HG03097 (cell line): Measurements from ENCODE around the gene DPF3.

Experiments used
- ATAC-seq: cut with Tn5 transposase; IDR thresholded peaks from one replicate; pipeline ENCODE4 v1.9.1; 2021; ENCODE audit not compliant: unreplicated experiment, low FRiP score

Gene DPF3

GRCh38 chr14:72726444-72726843 lies 167.5 kb downstream of the DPF3 start:
- ATAC-seq = no peak

- ATAC-seq = no peak
Measured at GRCh38 chr14:72723858-72724530, 169.9 kb downstream of the DPF3 start.

GRCh38 chr14:72722201-72722785 lies 171.6 kb downstream of the DPF3 start:
- no peak for ATAC-seq

GRCh38 chr14:72721083-72721482 lies 172.8 kb downstream of the DPF3 start:
- ATAC-seq = no peak

- no peak for ATAC-seq
Measured at GRCh38 chr14:72717220-72717619, 176.7 kb downstream of the DPF3 start.

- no peak for ATAC-seq
Measured at GRCh38 chr14:72716476-72716875, 177.4 kb downstream of the DPF3 start.

- ATAC-seq = no peak
Measured at GRCh38 chr14:72715850-72716228, 178.1 kb downstream of the DPF3 start.

GRCh38 chr14:72715215-72715849 lies 178.6 kb downstream of the DPF3 start:
- ATAC-seq = no peak

GRCh38 chr14:72714871-72715214 lies 179.1 kb downstream of the DPF3 start:
- no peak for ATAC-seq

- ATAC-seq = no peak
Measured at GRCh38 chr14:72714094-72714493, 179.8 kb downstream of the DPF3 start.

- no peak for ATAC-seq
Measured at GRCh38 chr14:72711936-72712335, 182.0 kb downstream of the DPF3 start.

GRCh38 chr14:72709916-72710611 lies 183.8 kb downstream of the DPF3 start:
- no peak for ATAC-seq

- no peak for ATAC-seq
Measured at GRCh38 chr14:72708708-72709475, 185.0 kb downstream of the DPF3 start.

GRCh38 chr14:72708222-72708621 lies 185.7 kb downstream of the DPF3 start:
- ATAC-seq = no peak

GRCh38 chr14:72706485-72706884 lies 187.4 kb downstream of the DPF3 start:
- no peak for ATAC-seq

GRCh38 chr14:72704502-72704901 lies 189.4 kb downstream of the DPF3 start:
- no peak for ATAC-seq

- no peak for ATAC-seq
Measured at GRCh38 chr14:72701605-72702004, 192.3 kb downstream of the DPF3 start.

- ATAC-seq = no peak
Measured at GRCh38 chr14:72701237-72701565, 192.7 kb downstream of the DPF3 start.

- ATAC-seq = no peak
Measured at GRCh38 chr14:72700338-72701236, 193.3 kb downstream of the DPF3 start.

- no peak for ATAC-seq
Measured at GRCh38 chr14:72699852-72700257, 194.0 kb downstream of the DPF3 start.
